ENCODE measurements around the gene NRP1. TPM values are rescaled to one million over a fixed set of nuclear protein-coding genes. Genes with fewer than 3 reads are reported as not detected.
"Not testable (repeated sequence)": the region's sequence is repeated elsewhere in the genome, so short reads cannot be mapped to it uniquely, and the experiment has no call there.

NRP1 gene
- total RNA-seq (245 and 306 TPM in 2 replicates), polyA plus RNA-seq (104 and 122 TPM in 2 replicates), polyA minus RNA-seq (288 and 312 TPM in 2 replicates), Bru-seq, nascent RNA (percentile 99 among the genes with signal in this experiment), BruChase-seq, experiment 1, labeled RNA remaining after a 6-hour chase (percentile 96 among the genes with signal in this experiment), BruChase-seq, experiment 2, labeled RNA remaining after a 2-hour chase (percentile 92 among the genes with signal in this experiment)
- 102 and 113 TPM in 2 replicates for polyA plus RNA-seq (2011; cell fraction: cytosol; rRNA removed)
- polyA plus RNA-seq (2011; cell fraction: nucleus; rRNA removed) = 172 and 240 TPM in 2 replicates
- polyA plus RNA-seq (2012) = 254 and 260 TPM in 2 replicates
- 21.4 TPM for polyA minus RNA-seq (2011; cell fraction: cytosol; rRNA and poly(A)+ RNA removed)
- polyA minus RNA-seq (2011; cell fraction: nucleus; rRNA and poly(A)+ RNA removed) = 288 and 311 TPM in 2 replicates
- long read RNA-seq, full-length matches to known transcripts = 91 of 255 reads
- long read RNA-seq, partial matches to known transcripts = 75 of 255 reads
- long read RNA-seq, other reads (novel, unspliced or antisense) = 89 of 255 reads

DNA sequence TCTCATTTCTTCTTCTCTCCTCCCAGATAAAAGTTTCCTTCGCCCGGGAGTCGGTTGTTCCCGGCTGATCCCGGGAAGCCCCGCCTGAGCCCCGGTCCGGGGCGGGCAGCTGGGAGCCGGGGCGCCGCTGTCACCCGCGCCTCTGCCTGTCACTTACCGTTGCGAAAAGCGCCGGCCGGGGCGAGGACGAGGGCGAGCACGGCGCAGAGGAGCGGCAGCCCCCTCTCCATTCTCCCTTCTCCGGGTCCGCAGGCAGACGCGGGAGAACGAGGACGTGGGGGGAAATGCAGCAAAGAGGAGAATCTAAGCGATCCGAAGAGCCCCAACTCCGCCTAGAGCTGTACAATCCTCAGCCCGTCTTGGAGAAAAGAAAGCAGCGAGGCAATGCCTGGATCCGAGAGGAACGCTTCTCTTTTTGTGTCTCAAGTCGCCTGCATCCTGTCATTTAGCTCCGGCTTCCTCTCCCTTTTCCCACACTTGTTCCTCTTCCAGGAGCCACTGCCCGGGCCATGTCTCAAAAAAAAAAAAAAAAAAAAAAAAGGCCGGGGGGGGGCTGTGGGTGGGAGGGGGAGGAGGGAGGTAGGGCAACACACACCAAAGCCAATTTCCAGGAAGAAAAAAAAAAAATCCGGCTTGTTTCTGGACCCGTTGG is at the start of gene NRP1:
Gene NRP1 (minus strand): TSS at position 515 of the 652 bp plus-strand sequence. CDS start 285 bp downstream, at position 230.
- Histone ChIP-seq H3K9me1 (replicated peaks; ENCODE audit: control insufficient read depth, extremely low read depth, insufficient read depth, low read length) (no peaks in the 10 kb centered on the region), H3K36me3 (ENCODE audit: control insufficient read depth in 2 of 2, extremely low read depth in 1 of 2, insufficient read depth in 2 of 2, low read length in 2 of 2) (peaks cover 0 to 8% of the 10 kb centered on the region in 2 experiments), H3K4me3 (replicated peaks in 1 of 3; ENCODE audit: insufficient read depth in 1 of 3, low read depth in 1 of 3, low read length in 3 of 3) (peak within 1 kb of the TSS; percentile 90 to 100 (median 97)), H3K27me3 (ENCODE audit: control insufficient read depth in 2 of 2, insufficient read depth in 2 of 2, low read length in 2 of 2) (no peaks in the 10 kb centered on the region), H4K20me1 (replicated peaks; ENCODE audit: control insufficient read depth, extremely low read depth, insufficient read depth, low read length) (no peaks in the 10 kb centered on the region), H3K9ac (replicated peaks; ENCODE audit: extremely low read depth, insufficient read depth, low read length) (peak within 1 kb of the TSS; percentile 78), H3K79me2 (ENCODE audit: control insufficient read depth, insufficient read depth, low read length) (peaks cover 73% of the 10 kb centered on the region), H3K4me2 (ENCODE audit: insufficient read depth, low read length) (peak within 1 kb of the TSS; percentile 100), H3K9me3 (replicated peaks; ENCODE audit: control insufficient read depth, insufficient read depth, low read length) (no peaks in the 10 kb centered on the region), H3K27ac (ENCODE audit: insufficient read depth, low read depth, low read length) (peak within 1 kb of the TSS; percentile 84), H3K4me1 (ENCODE audit: control insufficient read depth, extremely low read depth, insufficient read depth, low read length) (peaks cover 39% of the 10 kb centered on the region), H2AFZ (ENCODE audit: low read depth, low read length) (peak within 1 kb of the TSS; percentile 77)
- DNase-seq (ENCODE audit: low read depth, low spot score) (peak; percentile 64), FAIRE-seq (peak; percentile 87)
- dilution Hi-C loops (cut with MboI; ENCODE audit: extremely low pct_ligation_motif_present, low sequenced_read_pairs) = no loop called here
- ChIA-PET CTCF (interaction anchor here (0.6 to 6.2 kb wide), 26 partner anchors 31 to 1303 kb away, joined by 3 to 61 read pairs (median 4); no protein-coding TSS in a partner anchor), POLR2A (interaction anchor here (0.6 to 0.8 kb wide), 4 partner anchors 172 to 1100 kb away, joined by 3 to 10 read pairs (median 6); no protein-coding TSS in a partner anchor)
- TSS peak; percentile 28 for BruUV-seq (replicated peaks)
- intact Hi-C loops (cut with micrococcal nuclease) = loop anchor here (1.0 to 10.0 kb wide), 9 partner anchors 173 to 1304 kb away; no protein-coding TSS in a partner anchor
- TF ChIP-seq GATA2 (IDR thresholded peaks at IDR 0.05; ENCODE audit: insufficient read depth, insufficient read length, low read depth, low read length) (no peak), FOS (IDR thresholded peaks at IDR 0.05; ENCODE audit: borderline replicate concordance, insufficient read depth, low read length) (no peak), EZH2 (IDR thresholded peaks at IDR 0.05; ENCODE audit: borderline replicate concordance, low read depth, low read length, severe bottlenecking) (no peak), POLR2AphosphoS5 (IDR thresholded peaks at IDR 0.05; ENCODE audit: insufficient read depth, low read depth, low read length) (no peak)

GRCh38 chr10:33384201-33384600 is 49.7 kb upstream of the NRP1 start:
- H3K9me3 ChIP-seq (replicated peaks; ENCODE audit: control insufficient read depth, insufficient read depth, low read length); dilution Hi-C loops (cut with MboI; ENCODE audit: extremely low pct_ligation_motif_present, low sequenced_read_pairs); CTCF ChIA-PET; H3K9ac ChIP-seq (replicated peaks; ENCODE audit: extremely low read depth, insufficient read depth, low read length); H3K4me3 ChIP-seq (replicated peaks in 1 of 3; ENCODE audit: insufficient read depth in 1 of 3, low read depth in 1 of 3, low read length in 3 of 3); intact Hi-C loops (cut with micrococcal nuclease); DNase-seq (ENCODE audit: low read depth, low spot score); FAIRE-seq; H4K20me1 ChIP-seq (replicated peaks; ENCODE audit: control insufficient read depth, extremely low read depth, insufficient read depth, low read length); H2AFZ ChIP-seq (ENCODE audit: low read depth, low read length); H3K4me2 ChIP-seq (ENCODE audit: insufficient read depth, low read length); H3K27me3 ChIP-seq (ENCODE audit: control insufficient read depth in 2 of 2, insufficient read depth in 2 of 2, low read length in 2 of 2); POLR2A ChIA-PET; H3K9me1 ChIP-seq (replicated peaks; ENCODE audit: control insufficient read depth, extremely low read depth, insufficient read depth, low read length); H3K36me3 ChIP-seq (ENCODE audit: control insufficient read depth in 2 of 2, extremely low read depth in 1 of 2, insufficient read depth in 2 of 2, low read length in 2 of 2); H3K4me1 ChIP-seq (ENCODE audit: control insufficient read depth, extremely low read depth, insufficient read depth, low read length); BruUV-seq (replicated peaks); H3K27ac ChIP-seq (ENCODE audit: insufficient read depth, low read depth, low read length); H3K79me2 ChIP-seq (ENCODE audit: control insufficient read depth, insufficient read depth, low read length): not testable (repeated sequence)

Data from endothelial cell of umbilical vein (primary cell).